Stomach (tissue), 9 donors: Measurements from ENCODE around the gene TMEM187. TPM values are rescaled to one million over a fixed set of nuclear protein-coding genes. Genes with fewer than 3 reads are reported as not detected.

Source experiments
- DNase-seq, 2 donors: peaks; one replicate each; pipeline versions ENCODE4 v3.0.0 to v3.0.0-alpha.2; 2013 to 2019
- H3K27ac ChIP-seq, 5 donors: fragments of 200-600 bp in 4 of 5; sonication (generic) in 4 of 5; one replicate each; pipeline ENCODE4 v1.5.1; 2013 to 2019; ENCODE audit warnings: mild to moderate bottlenecking in 1 of 5, moderate library complexity in 1 of 5
- H3K27me3 ChIP-seq, 3 donors: fragments of 200-600 bp; sonication (generic); one replicate each; pipeline ENCODE4 v1.5.1; 2017 to 2019; ENCODE audit warnings: mixed run types in 1 of 3
- H3K36me3 ChIP-seq, 4 donors: fragments of 200-600 bp; sonication (generic); 1 replicate in 3 of 4; 2 replicates in 1 of 4; pipeline ENCODE4 v1.5.1; 2016 to 2019
- H3K4me1 ChIP-seq, 4 donors: fragments of 200-600 bp; sonication (generic); one replicate each; pipeline ENCODE4 v1.5.1; 2016 to 2019
- H3K4me3 ChIP-seq, 4 donors: fragments of 200-600 bp; sonication (generic) in 3 of 4; one replicate each; pipeline ENCODE4 v1.5.1; 2016 to 2019; ENCODE audit warnings: mild to moderate bottlenecking in 1 of 4
- H3K9me3 ChIP-seq, 4 donors: fragments of 200-600 bp; sonication (generic); one replicate each; pipeline ENCODE4 v1.5.1; 2016 to 2019
- CTCF ChIP-seq, 7 experiments: fragments of 450-650 bp in 4 of 7; fragments of 200-600 bp in 3 of 7; sonication (generic) in 3 of 7; IDR thresholded peaks; one replicate each; pipeline ENCODE4 v1.5.1; 2016 to 2019; ENCODE audit warnings: antibody characterized with exemption in 7 of 7, control low read depth in 2 of 7, mild to moderate bottlenecking in 1 of 7
- EP300 ChIP-seq: sonication (generic); formaldehyde crosslinking; IDR thresholded peaks from one replicate; pipeline ENCODE4 v1.6.1; 2017; ENCODE audit warnings: antibody characterized with exemption
- POLR2A ChIP-seq, 4 donors: fragments of 450-650 bp; IDR thresholded peaks; one replicate each; pipeline ENCODE4 v1.6.1; 2016; ENCODE audit warnings: antibody characterized with exemption in 4 of 4, control low read depth in 2 of 4, mild to moderate bottlenecking in 1 of 4, moderate library complexity in 1 of 4
- POLR2AphosphoS5 ChIP-seq, 3 donors: sonication (generic); formaldehyde crosslinking; IDR thresholded peaks; one replicate each; pipeline ENCODE4 v1.6.1; 2016; ENCODE audit warnings: antibody characterized with exemption in 3 of 3
- WGBS, 5 donors: extraction: QIAGEN DNeasy Blood & Tissue Kit in 3 of 5; methylation state at CpG; one replicate each; pipeline versions ENCODE4 v1.1.5 to v1.1.7; 2013 to 2018; 5-methylcytosine and 5-hydroxymethylcytosine counted together
- intact Hi-C: fragments of 100-400 bp; cut with DNase I; formaldehyde crosslinking; loops from one replicate; pipeline ENCODE4 v1.15.1; 2023; ENCODE audit warnings: low total_unique reads
- polyA plus RNA-seq, 3 donors: library from polyadenylated mRNA; stranded (reverse); fragments of 200-250 nt; gene quantifications; one replicate each; pipeline ENCODE4 v1.2.3, GENCODE V29; 2013
- total RNA-seq, 5 donors: library from RNA; depleted of rRNA; stranded (reverse); fragments of >200 nt; gene quantifications; one replicate each; pipeline versions ENCODE4 v1.1.0 to v1.2.3, GENCODE V29; 2014 to 2016
- donor health status: healthy with polysubstance abuse.
- donor health status: Bipolar disorder and iron deficiency.
- donor health status: healthy.

The TMEM187 gene
- total and polyA plus RNA-seq, 8 donors, result 0.89 to 16.2 (median 4.6) TPM; not detected in 1

GRCh38 chrX:153930011-153930910 lies 42.3 kb upstream of the TMEM187 start:
- DNase-seq, result no peak
- TF ChIP-seq EP300 (no peak), POLR2A (IDR thresholded peaks at IDR 0.05) (no peak), CTCF (IDR thresholded peaks at IDR 0.05) (no peak), POLR2AphosphoS5 (IDR thresholded peaks at IDR 0.05) (no peak)
- H3K27me3 ChIP-seq, result peaks cover 0 to 6% (median 0%) of the 10 kb centered on the region in 3 donors
- H3K9me3 ChIP-seq, result no peaks in the 10 kb centered on the region
- H3K27ac ChIP-seq, result peak overlapping the region in 1 of 5 donors; percentile 96
- intact Hi-C loops, result no loop called here
- H3K36me3 ChIP-seq, result peaks cover 4 to 36% (median 29%) of the 10 kb centered on the region in 4 donors
- H3K4me3 ChIP-seq, result no peak overlapping the region
- WGBS, 5 donors, result 88 to 91% (median 91%) methylated on average over 10 to 31 of the region's 31 CpGs
- H3K4me1 ChIP-seq, result peaks cover 7 to 64% (median 45%) of the 10 kb centered on the region in 4 donors

- peaks cover 0 to 6% (median 0%) of the 10 kb centered on the region in 3 donors for H3K27me3 ChIP-seq
- H3K4me3 ChIP-seq, result no peak overlapping the region
- H3K36me3 ChIP-seq, result peaks cover 4 to 36% (median 29%) of the 10 kb centered on the region in 4 donors
- no peak for DNase-seq
- H3K4me1 ChIP-seq, result peaks cover 7 to 68% (median 51%) of the 10 kb centered on the region in 4 donors
- intact Hi-C loops, result no loop called here
- WGBS, 5 donors, result 84 to 95% (median 93%) methylated on average over 6 to 8 of the region's 8 CpGs
- H3K27ac ChIP-seq, result no peak overlapping the region
- TF ChIP-seq POLR2A (IDR thresholded peaks at IDR 0.05) (no peak), EP300 (no peak), POLR2AphosphoS5 (IDR thresholded peaks at IDR 0.05) (no peak), CTCF (IDR thresholded peaks at IDR 0.05) (no peak)
- no peaks in the 10 kb centered on the region for H3K9me3 ChIP-seq
Measured at GRCh38 chrX:153931151-153931550, 41.4 kb upstream of the TMEM187 start.

- Histone ChIP-seq H3K4me3 (no peak overlapping the region), H3K36me3 (peaks cover 4 to 36% (median 29%) of the 10 kb centered on the region in 4 donors), H3K27me3 (peaks cover 0 to 3% (median 0%) of the 10 kb centered on the region in 3 donors), H3K9me3 (no peaks in the 10 kb centered on the region), H3K4me1 (peaks cover 4 to 62% (median 47%) of the 10 kb centered on the region in 4 donors), H3K27ac (no peak overlapping the region)
- WGBS, 5 donors, result 92 to 95% (median 92%) methylated on average over 13 of the region's 13 CpGs
- intact Hi-C loops, result no loop called here
- TF ChIP-seq CTCF (IDR thresholded peaks at IDR 0.05) (no peak), POLR2AphosphoS5 (IDR thresholded peaks at IDR 0.05) (no peak), EP300 (no peak), POLR2A (IDR thresholded peaks at IDR 0.05) (no peak)
- DNase-seq, result no peak
Measured at GRCh38 chrX:153931748-153932147, 40.8 kb upstream of the TMEM187 start.

- no peak for DNase-seq
- Histone ChIP-seq H3K4me1 (peaks cover 0 to 56% (median 41%) of the 10 kb centered on the region in 4 donors), H3K9me3 (no peaks in the 10 kb centered on the region), H3K27ac (no peak overlapping the region), H3K4me3 (no peak overlapping the region), H3K36me3 (peaks cover 4 to 36% (median 29%) of the 10 kb centered on the region in 4 donors), H3K27me3 (no peaks in the 10 kb centered on the region)
- intact Hi-C loops, result no loop called here
- TF ChIP-seq CTCF (IDR thresholded peaks at IDR 0.05), result no peak
- TF ChIP-seq EP300, result no peak
- TF ChIP-seq POLR2A (IDR thresholded peaks at IDR 0.05), result no peak
- no peak for TF ChIP-seq POLR2AphosphoS5 (IDR thresholded peaks at IDR 0.05)
- 83 to 93% (median 91%) methylated on average over 13 of the region's 13 CpGs for WGBS, 5 donors
Measured at GRCh38 chrX:153932220-153932915, 40.2 kb upstream of the TMEM187 start.
